ENCODE measurements around the gene SOX21.
A peak's percentile ranks its signal among the peaks of the same experiment; 100 is the strongest.

SOX21 gene

GRCh38 chr13:94674609-94675348 lies 37.6 kb downstream of the SOX21 start:
- peak; percentile 37 to 45 for DNase-seq

GRCh38 chr13:94673851-94674250 lies 38.5 kb downstream of the SOX21 start:
- DNase-seq, result no peak

GRCh38 chr13:94672400-94672799 lies 39.9 kb downstream of the SOX21 start:
- DNase-seq, result no peak

- peak; percentile 24 to 40 for DNase-seq
These were observed 45.2 kb downstream of the SOX21 start for GRCh38 chr13:94667190-94667589.

- peak in 1 of 2 donors; percentile 3 for DNase-seq
These were observed 46.3 kb downstream of the SOX21 start for GRCh38 chr13:94666065-94666464.

- no peak for DNase-seq
These were observed 47.5 kb downstream of the SOX21 start for GRCh38 chr13:94664889-94665288.

GRCh38 chr13:94662274-94662945 lies 49.9 kb downstream of the SOX21 start:
- no peak for DNase-seq

GRCh38 chr13:94661406-94661805 lies 50.9 kb downstream of the SOX21 start:
- DNase-seq, result no peak

GRCh38 chr13:94660695-94661326 lies 51.5 kb downstream of the SOX21 start:
- no peak for DNase-seq

All from inflammatory macrophage (primary cell).